Measurements from ENCODE around the gene MIEF1.

DNA sequence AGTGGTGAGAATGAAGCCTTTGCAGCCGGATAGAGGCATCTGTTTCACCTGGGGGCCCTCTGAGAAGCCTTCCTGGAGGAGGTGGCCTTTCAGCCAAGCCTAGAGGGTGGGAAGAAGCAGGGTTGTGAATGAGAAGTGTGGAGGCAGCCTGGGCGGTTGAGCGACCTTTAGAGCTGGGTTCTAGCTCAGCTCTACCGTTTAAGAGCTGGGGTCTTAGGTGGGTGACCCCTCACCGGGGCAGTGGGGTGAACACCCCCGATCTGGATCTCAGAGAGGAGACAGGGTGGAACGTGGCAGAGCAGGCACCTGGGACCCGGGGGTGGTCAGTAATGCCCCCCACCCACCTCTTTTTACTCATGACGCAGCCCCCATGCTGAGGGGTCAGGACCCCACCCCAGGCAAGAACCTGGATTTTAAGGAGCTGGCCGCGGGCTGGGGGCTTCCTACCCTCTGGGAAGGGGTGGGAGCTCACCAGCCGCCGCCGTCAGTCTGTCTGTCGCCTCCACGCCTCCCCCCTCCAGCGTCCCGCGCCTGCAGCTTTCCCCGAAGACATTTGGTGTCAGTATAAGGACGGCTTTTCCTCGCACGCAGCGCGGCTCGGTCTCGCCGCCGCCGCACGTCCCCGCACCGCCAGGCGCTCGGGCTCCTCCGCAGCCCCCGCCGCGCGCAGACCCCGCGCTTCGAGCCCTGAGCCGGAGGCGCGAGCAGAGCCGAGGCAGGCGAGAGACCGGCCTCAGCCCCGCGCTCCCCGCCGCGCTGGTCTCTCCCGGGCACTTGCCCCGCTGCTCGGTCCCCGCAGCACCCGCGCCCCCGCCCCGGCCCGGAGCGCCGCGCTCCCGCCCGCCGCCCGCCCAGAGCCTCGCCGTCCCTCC is 55.1 kb downstream of the MIEF1 start:
- TF ChIP-seq POLR2AphosphoS5 (IDR thresholded peaks at IDR 0.05) (no peak), EP300 (IDR thresholded peaks at IDR 0.05) (no peak)
- TF ChIP-seq, protein P1, sequence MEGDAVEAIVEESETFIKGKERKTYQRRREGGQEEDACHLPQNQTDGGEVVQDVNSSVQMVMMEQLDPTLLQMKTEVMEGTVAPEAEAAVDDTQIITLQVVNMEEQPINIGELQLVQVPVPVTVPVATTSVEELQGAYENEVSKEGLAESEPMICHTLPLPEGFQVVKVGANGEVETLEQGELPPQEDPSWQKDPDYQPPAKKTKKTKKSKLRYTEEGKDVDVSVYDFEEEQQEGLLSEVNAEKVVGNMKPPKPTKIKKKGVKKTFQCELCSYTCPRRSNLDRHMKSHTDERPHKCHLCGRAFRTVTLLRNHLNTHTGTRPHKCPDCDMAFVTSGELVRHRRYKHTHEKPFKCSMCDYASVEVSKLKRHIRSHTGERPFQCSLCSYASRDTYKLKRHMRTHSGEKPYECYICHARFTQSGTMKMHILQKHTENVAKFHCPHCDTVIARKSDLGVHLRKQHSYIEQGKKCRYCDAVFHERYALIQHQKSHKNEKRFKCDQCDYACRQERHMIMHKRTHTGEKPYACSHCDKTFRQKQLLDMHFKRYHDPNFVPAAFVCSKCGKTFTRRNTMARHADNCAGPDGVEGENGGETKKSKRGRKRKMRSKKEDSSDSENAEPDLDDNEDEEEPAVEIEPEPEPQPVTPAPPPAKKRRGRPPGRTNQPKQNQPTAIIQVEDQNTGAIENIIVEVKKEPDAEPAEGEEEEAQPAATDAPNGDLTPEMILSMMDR (IDR thresholded peaks at IDR 0.05) = no peak

All from suprapubic skin (tissue), 4 donors.